NCI-H2081 (cell line): ENCODE results near the gene FBXL14.
"Not testable (repeated sequence)": the region's sequence is repeated elsewhere in the genome, so short reads cannot be mapped to it uniquely, and the experiment has no call there.

Experiments used
- DNase-seq, 2 experiments: peaks; one replicate each; lab custom pipeline; 2025; lab: John Stamatoyannopoulos, UW

Gene FBXL14

GRCh38 chr12:1572731-1573130 lies 21.6 kb downstream of the FBXL14 start:
- no peak for DNase-seq

GRCh38 chr12:1567852-1568251 lies 26.5 kb downstream of the FBXL14 start:
- no peak for DNase-seq

GRCh38 chr12:1566449-1567135 lies 27.8 kb downstream of the FBXL14 start:
- no peak for DNase-seq

DNA sequence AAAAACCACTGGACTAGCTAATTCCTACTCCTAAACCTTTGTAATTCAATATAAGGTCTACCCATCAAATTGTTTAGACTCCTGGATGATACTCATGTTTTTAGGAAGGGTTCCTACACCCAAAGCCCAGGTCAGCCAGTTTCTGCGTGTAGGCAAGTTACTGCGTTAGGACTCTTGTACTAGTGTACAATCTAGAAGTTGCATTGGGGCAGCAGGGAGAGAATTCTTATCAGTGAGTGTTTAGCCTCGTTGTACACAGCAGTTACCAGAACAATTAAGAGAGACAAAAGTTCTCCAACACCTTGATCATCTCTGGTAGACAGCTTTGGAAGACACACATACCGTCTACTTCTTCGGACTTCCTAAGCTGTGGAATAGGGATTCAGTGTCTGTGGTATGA lies 29.2 kb downstream of the FBXL14 start:
- no peak for DNase-seq

DNA sequence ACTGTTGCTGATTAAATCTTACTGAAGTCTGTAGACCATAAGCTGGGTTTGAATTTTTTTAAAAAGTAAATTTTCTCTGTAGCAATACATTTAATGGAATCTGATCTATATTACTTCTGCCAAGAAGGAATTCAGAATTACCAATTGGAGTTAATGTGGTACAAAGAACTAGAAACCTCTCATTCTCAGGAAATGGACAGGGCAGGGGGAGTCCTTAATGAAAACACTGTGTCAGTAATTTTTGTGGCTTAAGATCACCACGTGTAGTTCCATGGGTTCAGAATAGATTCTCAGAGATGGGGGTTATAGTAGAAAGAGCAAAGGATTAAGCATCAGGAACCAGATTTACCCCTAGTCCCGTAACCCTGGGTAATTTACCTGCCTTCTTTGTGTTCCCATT lies 30.3 kb downstream of the FBXL14 start:
- DNase-seq: no peak

DNA sequence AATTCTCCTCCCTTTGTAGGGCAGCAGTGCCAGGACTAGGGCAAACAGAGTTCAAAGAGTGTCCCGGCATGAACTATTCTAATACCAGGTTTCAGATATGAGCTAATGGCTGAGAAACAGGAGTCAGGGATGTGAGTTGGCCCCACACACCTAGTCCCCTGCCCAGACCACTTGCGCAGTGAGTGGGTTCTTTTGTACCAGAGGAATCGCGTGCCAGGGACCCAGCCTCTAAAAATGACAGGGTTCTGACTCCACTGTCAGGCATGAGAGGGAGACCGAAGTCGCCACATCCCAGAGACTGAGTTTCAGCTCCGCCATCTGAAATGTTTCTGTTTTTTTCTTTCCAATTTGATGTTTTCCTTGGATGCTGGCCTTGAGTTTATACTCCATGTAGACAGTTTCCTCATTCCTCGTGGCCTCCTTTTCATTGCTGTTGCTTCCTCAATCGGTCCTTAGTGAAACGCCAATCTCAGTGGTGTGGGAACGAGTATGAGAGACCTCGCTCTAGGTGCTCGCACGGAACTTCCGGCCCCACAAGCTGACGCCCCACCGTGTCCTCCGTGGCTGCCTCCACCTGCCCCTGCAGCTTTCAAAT lies 31.5 kb downstream of the FBXL14 start:
- no peak for DNase-seq

- no peak for DNase-seq
These were observed 33.7 kb downstream of the FBXL14 start for GRCh38 chr12:1560704-1561103.

DNA sequence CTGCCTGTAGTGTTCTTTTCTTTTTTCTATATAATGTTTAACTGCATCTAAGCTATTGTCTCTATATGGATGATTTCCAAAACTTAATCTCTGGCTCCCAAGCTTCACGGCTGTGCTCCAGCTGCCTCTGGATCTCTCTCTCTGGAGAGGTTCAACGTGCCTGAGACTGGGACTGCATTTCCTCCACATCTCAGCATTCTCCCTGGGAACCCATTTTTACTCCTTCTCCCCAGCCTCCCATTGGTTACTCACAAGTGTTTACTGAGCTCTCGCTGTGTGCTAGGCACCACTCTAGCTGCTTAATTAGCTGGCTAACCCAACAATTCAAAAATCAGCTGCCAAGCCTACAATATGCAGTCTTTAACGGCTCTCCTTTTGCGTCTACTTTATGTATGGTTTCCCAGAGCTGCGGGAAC lies 34.7 kb downstream of the FBXL14 start:
- peak; percentile 53 to 87 for DNase-seq

GRCh38 chr12:1558108-1558507 lies 36.3 kb downstream of the FBXL14 start:
- DNase-seq: not testable (repeated sequence)

DNA sequence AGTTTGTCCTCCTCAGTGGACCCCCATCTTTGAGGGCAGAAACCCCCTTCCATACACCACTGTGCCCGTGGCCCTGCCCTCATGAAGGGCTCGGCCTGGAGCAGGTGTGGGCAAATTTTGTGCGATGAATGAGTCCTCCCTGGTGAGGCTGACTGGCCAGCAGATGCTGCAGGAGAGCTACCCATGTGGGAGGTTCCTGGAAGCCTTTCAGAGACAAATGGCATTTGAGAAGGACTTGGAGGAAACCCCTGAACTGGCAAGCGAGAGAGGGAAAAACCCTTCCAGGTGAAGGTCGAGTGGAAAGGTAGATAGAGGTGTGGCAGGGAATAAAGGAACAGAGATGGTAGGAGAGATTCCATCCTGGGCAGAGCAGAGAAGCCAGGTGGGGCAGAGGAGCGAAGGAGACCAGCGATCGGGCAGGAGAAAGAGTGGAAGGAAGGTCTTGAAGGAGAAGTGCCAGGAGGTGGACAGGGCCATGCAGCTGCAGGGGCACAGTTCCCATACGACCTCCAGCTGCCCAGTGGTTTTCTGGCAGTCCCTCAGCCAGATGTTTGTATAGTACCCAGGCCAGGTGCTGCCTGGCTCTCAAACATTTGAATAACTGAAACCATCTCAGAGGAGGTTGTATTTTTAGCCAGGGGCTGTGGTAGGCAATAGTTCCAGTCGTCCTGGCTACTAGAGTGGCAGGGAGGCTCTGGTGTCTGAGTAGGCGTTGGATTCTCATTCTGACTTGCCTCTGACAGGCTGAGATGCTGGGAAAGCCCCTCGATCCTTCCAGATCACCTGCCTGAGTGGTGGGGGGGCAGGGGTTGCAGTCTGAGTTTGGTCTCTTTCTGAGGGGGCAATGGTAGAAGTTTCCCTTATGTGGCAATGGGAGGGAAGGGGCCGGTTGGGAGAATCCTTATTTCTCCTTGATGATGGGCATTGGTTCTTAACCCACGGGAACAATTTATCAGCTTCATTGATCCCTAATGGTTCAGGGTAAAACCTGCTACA lies 40.1 kb downstream of the FBXL14 start:
- no peak for DNase-seq

DNA sequence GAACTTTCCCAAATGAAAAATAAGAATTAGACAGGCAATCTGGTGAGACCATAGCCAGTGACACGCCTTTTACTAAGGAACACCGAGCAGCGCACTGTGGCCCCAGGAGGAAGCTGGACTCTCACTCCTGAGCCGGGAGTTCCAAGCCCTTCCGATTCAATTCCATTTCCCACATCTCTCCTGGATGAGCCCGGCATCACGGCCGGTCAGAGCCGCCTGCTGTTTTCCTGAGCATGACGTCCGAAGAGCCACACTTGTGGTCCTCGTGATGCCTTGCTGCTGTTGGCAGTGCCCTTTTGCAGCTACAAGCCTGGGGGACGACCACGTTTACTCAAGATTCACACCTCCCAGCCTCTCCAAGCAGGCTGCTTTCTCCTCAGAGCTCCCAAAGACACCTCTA lies 40.8 kb downstream of the FBXL14 start:
- DNase-seq: no peak

GRCh38 chr12:1552911-1553491 lies 41.4 kb downstream of the FBXL14 start:
- no peak for DNase-seq

DNA sequence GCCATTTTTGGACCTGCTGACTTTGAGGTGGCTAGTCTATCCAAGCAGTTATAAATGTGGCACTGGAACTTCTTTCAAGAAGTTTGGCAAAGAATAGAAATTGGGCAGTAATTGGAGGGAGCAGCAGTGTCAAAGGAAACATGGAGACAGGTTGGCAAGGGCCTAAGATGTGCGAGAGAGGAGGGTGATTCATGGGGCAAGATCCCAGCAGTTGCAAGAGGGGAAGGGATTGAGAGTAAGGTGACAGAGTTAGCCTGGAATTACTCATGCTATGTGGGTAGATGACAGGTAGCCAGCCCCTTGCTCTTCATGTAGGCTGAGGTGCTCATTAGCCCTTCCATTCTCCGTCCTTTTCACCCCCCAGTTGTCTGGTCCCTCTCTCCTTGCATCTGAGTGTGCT lies 42.2 kb downstream of the FBXL14 start:
- DNase-seq: no peak

- no peak for DNase-seq
These were observed 42.9 kb downstream of the FBXL14 start for GRCh38 chr12:1551496-1551895.

GRCh38 chr12:1546931-1547640 lies 47.3 kb downstream of the FBXL14 start:
- DNase-seq: no peak

- DNase-seq: no peak
These were observed 49.2 kb downstream of the FBXL14 start for GRCh38 chr12:1544996-1545700.

GRCh38 chr12:1542599-1542998 lies 51.8 kb downstream of the FBXL14 start:
- DNase-seq: no peak

DNA sequence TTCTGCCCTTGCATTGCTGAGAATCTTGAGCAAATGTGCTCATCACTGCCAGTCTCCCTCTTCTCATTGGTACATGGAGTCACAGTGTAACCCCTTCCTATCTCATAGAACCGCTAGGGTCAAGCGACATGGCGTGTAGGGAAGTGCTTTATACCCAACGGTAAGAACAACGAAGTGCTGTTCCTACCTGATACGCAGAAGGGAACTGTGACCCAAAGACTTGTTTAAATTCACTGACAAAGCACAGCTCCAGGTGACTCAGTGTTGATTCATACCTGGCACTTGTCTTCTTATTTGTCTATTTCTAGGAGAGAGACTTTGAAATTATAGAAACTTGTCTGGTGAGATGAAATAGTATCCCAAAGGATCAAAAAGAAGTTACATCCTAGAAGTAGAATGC lies 53.7 kb downstream of the FBXL14 start:
- no peak for DNase-seq

GRCh38 chr12:1539135-1539534 lies 55.2 kb downstream of the FBXL14 start:
- no peak for DNase-seq

DNA sequence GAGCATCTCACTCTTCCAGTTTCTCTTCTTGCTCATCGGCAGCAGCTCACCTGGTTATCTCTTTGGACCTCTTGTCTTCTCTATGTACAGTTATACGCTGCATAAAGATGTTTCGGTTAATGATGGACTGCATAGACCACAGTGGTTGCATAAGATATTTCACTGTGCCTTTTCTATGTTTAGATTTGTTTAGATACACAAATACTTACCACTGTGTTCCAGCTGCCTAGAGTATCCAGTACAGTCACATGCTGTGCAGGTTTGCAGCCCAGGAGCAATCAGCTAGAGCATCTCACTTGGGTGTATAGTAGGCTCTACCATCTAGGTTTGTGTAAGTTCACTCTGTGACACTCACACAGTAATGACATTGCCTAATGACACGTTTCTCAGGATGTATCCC lies 57.6 kb downstream of the FBXL14 start:
- no peak for DNase-seq

DNA sequence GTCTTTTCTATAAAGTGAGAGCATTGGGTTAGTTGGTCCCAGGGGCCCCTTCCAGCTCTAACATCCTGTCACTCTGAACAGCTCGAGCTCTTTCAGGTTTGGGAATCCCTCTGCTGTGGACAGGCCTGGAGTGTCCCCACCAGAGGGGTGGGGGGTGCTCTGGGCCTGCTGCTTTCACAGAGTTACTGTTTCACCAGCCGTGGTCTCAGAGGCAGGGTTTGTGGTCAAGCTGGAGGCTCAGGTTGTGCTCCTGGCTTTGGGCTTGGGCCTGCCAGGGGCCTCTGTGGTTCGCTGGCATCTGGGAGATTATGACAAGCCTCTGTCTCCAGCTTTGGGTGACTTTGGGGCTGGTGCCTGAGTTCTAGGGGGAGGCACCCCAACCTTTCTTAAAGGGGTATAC lies 59.6 kb downstream of the FBXL14 start:
- no peak for DNase-seq
